Central memory CD8-positive, alpha-beta T cell (primary cell): ENCODE results near the gene ITGB8.

Source experiments
- ATAC-seq: fragments of 150-1000 bp; cut with Tn5 transposase; replicated peaks from 2 replicates; pipeline ENCODE4 v1.10.0; 2022; ENCODE audit warnings: mild to moderate bottlenecking, moderate FRiP score, moderate number of reproducible peaks; ENCODE audit not compliant: poor library complexity, severe bottlenecking; ENCODE audit errors: extremely low read depth
- DNase-seq, 2 donors: peaks; one replicate each; pipeline ENCODE4 v3.0.0; 2021; ENCODE audit warnings: low spot score in 2 of 2
- H3K27ac Mint-ChIP-seq: one replicate; pipeline ENCODE4 v1.8.0; 2022; ENCODE audit warnings: low read depth, mild to moderate bottlenecking, moderate library complexity, mixed read lengths
- H3K27me3 Mint-ChIP-seq: one replicate; pipeline ENCODE4 v1.8.0; 2022; ENCODE audit warnings: mixed read lengths
- H3K36me3 Mint-ChIP-seq: one replicate; pipeline ENCODE4 v1.8.0; 2022; ENCODE audit warnings: mild to moderate bottlenecking, moderate library complexity, mixed read lengths; ENCODE audit not compliant: insufficient read depth
- H3K4me1 Mint-ChIP-seq: one replicate; pipeline ENCODE4 v1.8.0; 2022; ENCODE audit warnings: mixed read lengths
- H3K4me3 Mint-ChIP-seq: one replicate; pipeline ENCODE4 v1.8.0; 2022; ENCODE audit warnings: mild to moderate bottlenecking, moderate library complexity, mixed read lengths
- H3K9me3 Mint-ChIP-seq: one replicate; pipeline ENCODE4 v1.8.0; 2022; ENCODE audit warnings: mixed read lengths

The ITGB8 gene

DNA sequence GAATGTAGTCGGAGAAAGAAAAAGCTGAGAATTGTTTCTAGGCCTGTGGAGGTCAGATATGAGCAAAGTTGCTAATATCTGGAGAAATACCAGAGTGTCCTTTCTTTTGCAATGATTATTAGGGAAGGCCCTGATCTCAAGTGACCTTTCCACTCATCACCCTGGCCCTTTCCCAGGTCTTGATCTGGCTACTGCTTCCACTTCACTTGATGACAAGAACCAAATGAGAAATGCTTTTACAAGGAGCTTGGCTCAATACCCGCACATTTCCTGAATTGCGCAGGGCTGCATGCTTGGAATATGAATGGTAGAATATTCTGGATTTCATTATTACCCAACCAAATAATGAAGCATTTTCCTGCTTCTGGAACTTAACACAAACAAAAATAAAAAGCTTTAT lies 104.6 kb downstream of the ITGB8 start:
- Mint-ChIP-seq H3K27me3 (no peaks in the 10 kb centered on the region), H3K9me3 (no peaks in the 10 kb centered on the region), H3K4me3 (no peak overlapping the region), H3K36me3 (no peaks in the 10 kb centered on the region), H3K4me1 (no peaks in the 10 kb centered on the region), H3K27ac (no peak overlapping the region)
- ATAC-seq (no peak), DNase-seq (no peak)

- peaks cover 6% of the 10 kb centered on the region for H3K9me3 Mint-ChIP-seq
- DNase-seq (no peak), ATAC-seq (no peak)
- H3K4me1 Mint-ChIP-seq: no peaks in the 10 kb centered on the region
- no peaks in the 10 kb centered on the region for H3K36me3 Mint-ChIP-seq
- no peak overlapping the region for H3K27ac Mint-ChIP-seq
- no peak overlapping the region for H3K4me3 Mint-ChIP-seq
- no peaks in the 10 kb centered on the region for H3K27me3 Mint-ChIP-seq
Measured at GRCh38 chr7:20438248-20438647, 107.5 kb downstream of the ITGB8 start.

GRCh38 chr7:20438694-20439376 lies 108.1 kb downstream of the ITGB8 start:
- no peak overlapping the region for H3K27ac Mint-ChIP-seq
- peaks cover 6% of the 10 kb centered on the region for H3K9me3 Mint-ChIP-seq
- no peak overlapping the region for H3K4me3 Mint-ChIP-seq
- DNase-seq: no peak
- H3K27me3 Mint-ChIP-seq: no peaks in the 10 kb centered on the region
- H3K36me3 Mint-ChIP-seq: no peaks in the 10 kb centered on the region
- H3K4me1 Mint-ChIP-seq: no peaks in the 10 kb centered on the region
- ATAC-seq: no peak

GRCh38 chr7:20439416-20440185 lies 108.9 kb downstream of the ITGB8 start:
- Mint-ChIP-seq H3K27me3 (no peaks in the 10 kb centered on the region), H3K4me1 (no peaks in the 10 kb centered on the region), H3K4me3 (no peak overlapping the region), H3K36me3 (no peaks in the 10 kb centered on the region), H3K27ac (no peak overlapping the region), H3K9me3 (peaks cover 6% of the 10 kb centered on the region)
- ATAC-seq (no peak), DNase-seq (no peak)

DNA sequence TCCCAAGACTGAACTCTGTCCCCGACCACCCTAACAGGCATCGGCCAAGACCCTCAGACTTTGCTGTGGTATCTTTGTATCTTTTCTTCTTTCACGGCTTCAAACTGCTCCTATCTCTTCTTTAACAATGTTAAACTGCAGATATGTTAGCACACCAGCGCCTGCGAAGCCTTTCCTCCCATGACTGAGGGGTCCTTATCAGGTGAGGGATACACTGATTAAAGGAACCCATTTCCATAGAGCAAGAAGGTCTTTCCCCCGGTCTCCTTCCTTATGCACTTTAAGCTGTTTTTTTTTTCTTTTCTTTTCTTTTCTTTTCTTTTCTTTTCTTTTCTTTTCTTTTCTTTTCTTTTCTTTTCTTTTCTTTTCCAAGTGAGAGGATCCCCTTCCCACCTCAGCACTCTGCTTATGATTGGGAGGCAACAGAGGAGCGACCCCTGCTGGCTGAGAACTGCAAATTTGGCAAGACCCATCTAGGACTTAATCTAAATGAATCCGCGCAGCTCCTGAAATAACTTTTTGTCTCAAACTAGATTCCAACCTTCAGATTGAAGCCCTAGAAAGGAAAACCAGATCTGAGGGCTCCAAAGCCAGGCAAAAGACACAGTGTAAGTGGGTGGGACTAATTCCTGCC lies 109.9 kb downstream of the ITGB8 start:
- no peak overlapping the region for H3K4me3 Mint-ChIP-seq
- ATAC-seq: no peak
- DNase-seq: no peak
- H3K9me3 Mint-ChIP-seq: peaks cover 6% of the 10 kb centered on the region
- no peaks in the 10 kb centered on the region for H3K36me3 Mint-ChIP-seq
- no peak overlapping the region for H3K27ac Mint-ChIP-seq
- no peaks in the 10 kb centered on the region for H3K4me1 Mint-ChIP-seq
- H3K27me3 Mint-ChIP-seq: no peaks in the 10 kb centered on the region

- Mint-ChIP-seq H3K4me1 (no peaks in the 10 kb centered on the region), H3K36me3 (no peaks in the 10 kb centered on the region), H3K27me3 (no peaks in the 10 kb centered on the region), H3K27ac (no peak overlapping the region), H3K4me3 (no peak overlapping the region), H3K9me3 (peaks cover 6% of the 10 kb centered on the region)
- no peak for DNase-seq
- no peak for ATAC-seq
Measured at GRCh38 chr7:20441346-20441745, 110.6 kb downstream of the ITGB8 start.

DNA sequence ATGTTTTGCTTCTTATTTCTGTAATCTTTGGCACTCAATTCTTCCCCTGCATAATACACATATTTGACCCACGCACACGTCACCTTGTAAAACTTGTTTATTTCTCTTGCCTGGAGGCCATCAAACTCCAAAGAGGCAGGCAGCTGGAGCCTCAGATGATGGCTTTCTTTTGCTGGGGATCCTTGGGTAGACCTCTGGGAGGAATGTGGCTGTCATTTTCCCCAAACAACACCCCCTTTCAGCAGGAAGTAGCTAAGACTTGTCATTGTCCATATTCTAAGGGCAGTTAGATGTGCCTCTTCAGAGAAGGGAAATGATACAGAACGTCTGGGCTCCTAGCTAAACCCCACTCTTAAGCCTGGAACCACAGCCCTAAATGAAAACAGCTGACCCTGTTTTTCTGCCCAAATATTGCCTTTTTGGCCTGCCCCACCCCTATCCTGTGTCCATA lies 111.3 kb downstream of the ITGB8 start:
- no peak overlapping the region for H3K27ac Mint-ChIP-seq
- no peak for DNase-seq
- no peaks in the 10 kb centered on the region for H3K36me3 Mint-ChIP-seq
- H3K27me3 Mint-ChIP-seq: no peaks in the 10 kb centered on the region
- H3K4me1 Mint-ChIP-seq: no peaks in the 10 kb centered on the region
- no peak for ATAC-seq
- H3K9me3 Mint-ChIP-seq: peaks cover 6% of the 10 kb centered on the region
- H3K4me3 Mint-ChIP-seq: no peak overlapping the region

DNA sequence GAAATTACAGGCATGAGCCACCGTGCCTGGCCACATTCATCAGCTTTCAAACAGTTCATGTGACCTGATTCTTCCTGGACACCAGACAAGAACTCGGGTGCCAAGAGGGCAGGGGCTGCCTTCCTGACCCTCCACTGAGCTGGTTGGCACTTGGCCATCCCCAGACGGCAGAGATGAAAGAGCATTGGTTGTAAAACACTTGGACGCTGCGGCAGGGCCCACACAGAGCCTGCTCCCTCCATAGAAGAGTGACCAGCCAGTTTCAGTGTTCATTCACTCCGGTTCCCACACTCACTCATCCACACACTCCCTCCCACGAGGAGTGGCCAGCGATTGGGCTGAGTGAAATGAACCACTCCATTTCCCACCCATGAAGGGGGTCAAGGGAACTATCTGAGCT lies 112.3 kb downstream of the ITGB8 start:
- H3K27me3 Mint-ChIP-seq: no peaks in the 10 kb centered on the region
- H3K36me3 Mint-ChIP-seq: no peaks in the 10 kb centered on the region
- H3K4me1 Mint-ChIP-seq: no peaks in the 10 kb centered on the region
- no peak for DNase-seq
- ATAC-seq: no peak
- H3K4me3 Mint-ChIP-seq: no peak overlapping the region
- peaks cover 6% of the 10 kb centered on the region for H3K9me3 Mint-ChIP-seq
- no peak overlapping the region for H3K27ac Mint-ChIP-seq

- no peak for ATAC-seq
- no peaks in the 10 kb centered on the region for H3K36me3 Mint-ChIP-seq
- DNase-seq: no peak
- H3K4me3 Mint-ChIP-seq: no peak overlapping the region
- H3K9me3 Mint-ChIP-seq: peaks cover 6% of the 10 kb centered on the region
- H3K27me3 Mint-ChIP-seq: no peaks in the 10 kb centered on the region
- no peak overlapping the region for H3K27ac Mint-ChIP-seq
- no peaks in the 10 kb centered on the region for H3K4me1 Mint-ChIP-seq
Measured at GRCh38 chr7:20444030-20444800, 113.5 kb downstream of the ITGB8 start.

GRCh38 chr7:20447021-20447650 lies 116.4 kb downstream of the ITGB8 start:
- Mint-ChIP-seq H3K27me3 (no peaks in the 10 kb centered on the region), H3K4me1 (no peaks in the 10 kb centered on the region), H3K9me3 (no peaks in the 10 kb centered on the region), H3K4me3 (no peak overlapping the region), H3K36me3 (no peaks in the 10 kb centered on the region), H3K27ac (no peak overlapping the region)
- DNase-seq: no peak
- ATAC-seq: no peak

- Mint-ChIP-seq H3K27me3 (no peaks in the 10 kb centered on the region), H3K4me3 (no peak overlapping the region), H3K9me3 (no peaks in the 10 kb centered on the region), H3K36me3 (no peaks in the 10 kb centered on the region), H3K27ac (no peak overlapping the region), H3K4me1 (no peaks in the 10 kb centered on the region)
- ATAC-seq (no peak), DNase-seq (no peak)
Measured at GRCh38 chr7:20449176-20449575, 118.5 kb downstream of the ITGB8 start.

- Mint-ChIP-seq H3K4me1 (no peaks in the 10 kb centered on the region), H3K27me3 (no peaks in the 10 kb centered on the region), H3K27ac (no peak overlapping the region), H3K36me3 (no peaks in the 10 kb centered on the region), H3K9me3 (no peaks in the 10 kb centered on the region), H3K4me3 (no peak overlapping the region)
- DNase-seq (no peak), ATAC-seq (no peak)
Measured at GRCh38 chr7:20450536-20450935, 119.8 kb downstream of the ITGB8 start.
